ENCODE data around the gene RAET1G.
"Not testable (repeated sequence)": the region's sequence is repeated elsewhere in the genome, so short reads cannot be mapped to it uniquely, and the experiment has no call there.

Gene RAET1G

DNA sequence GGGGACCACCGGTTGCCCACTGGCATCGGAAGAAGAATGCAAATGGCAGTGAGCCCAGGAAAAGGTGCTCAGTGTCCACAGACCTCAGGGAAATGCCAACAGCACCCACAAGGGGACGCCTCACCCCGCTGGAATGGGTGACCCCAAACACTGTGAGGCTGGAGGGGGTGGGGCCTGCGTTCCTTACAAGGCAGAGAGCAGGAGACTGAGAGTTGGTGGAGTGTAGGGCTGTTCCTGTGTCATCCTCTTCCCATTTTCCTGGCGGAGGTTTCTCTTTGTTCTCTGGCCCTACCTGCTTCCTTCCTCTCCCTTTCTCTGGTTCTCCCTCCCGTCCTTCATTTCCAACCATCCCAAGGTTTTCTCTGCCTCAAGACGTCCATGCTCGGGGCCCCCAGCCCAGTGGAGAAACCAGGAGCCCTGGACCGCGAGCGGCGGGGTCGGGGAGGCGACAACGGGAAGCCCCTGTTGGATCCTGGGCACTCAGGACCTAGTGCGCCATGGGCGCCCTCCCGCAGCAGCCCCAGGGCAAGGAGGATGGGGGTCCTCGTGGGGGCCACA lies 15.2 kb upstream of the RAET1G start:
- not testable (repeated sequence) for H3K4me1 ChIP-seq (ENCODE audit: control insufficient read depth, insufficient read depth, low read length)
- peaks cover 55% of the 10 kb centered on the region for H3K27me3 ChIP-seq (ENCODE audit: control insufficient read depth, insufficient read depth, low read length)

DNA sequence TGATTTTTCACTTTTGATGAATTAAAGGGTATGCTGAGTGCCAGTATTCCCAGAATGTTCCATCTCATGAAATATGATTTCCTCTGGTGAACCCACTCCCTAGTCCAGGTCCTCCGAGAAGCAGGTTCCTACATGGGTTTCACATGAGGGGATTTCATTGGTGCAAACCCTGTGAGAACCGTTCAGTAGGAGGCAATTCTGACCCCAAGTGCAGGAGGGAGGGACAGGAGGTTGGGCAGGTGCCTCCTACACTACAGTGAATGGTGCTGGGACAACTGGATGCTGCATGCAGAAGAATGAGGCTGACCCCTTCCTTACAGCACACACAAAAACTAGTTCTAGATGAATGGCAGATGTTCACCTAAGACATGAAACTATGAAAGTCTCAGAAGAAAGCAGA lies 13.8 kb upstream of the RAET1G start:
- no peak overlapping the region for H3K27ac ChIP-seq (ENCODE audit: low read depth, low read length)
- H3K27me3 ChIP-seq (ENCODE audit: control insufficient read depth, insufficient read depth, low read length): peaks cover 48% of the 10 kb centered on the region
- H3K36me3 ChIP-seq (ENCODE audit: control insufficient read depth, insufficient read depth, low read length): no peaks in the 10 kb centered on the region
- H3K9ac ChIP-seq (ENCODE audit: low read length): no peak overlapping the region
- H3K4me3 ChIP-seq (ENCODE audit: low read length): no peak overlapping the region
- H3K4me1 ChIP-seq (ENCODE audit: control insufficient read depth, insufficient read depth, low read length): peaks cover 7% of the 10 kb centered on the region

More for the DNA sequence above, 15.2 kb upstream of the RAET1G start:
- not testable (repeated sequence) for H3K36me3 ChIP-seq (ENCODE audit: control insufficient read depth, insufficient read depth, low read length); H3K9ac ChIP-seq (ENCODE audit: low read length); H3K27ac ChIP-seq (ENCODE audit: low read depth, low read length)
- peak overlapping the region; percentile 62 for H3K4me3 ChIP-seq (ENCODE audit: low read length)

DNA sequence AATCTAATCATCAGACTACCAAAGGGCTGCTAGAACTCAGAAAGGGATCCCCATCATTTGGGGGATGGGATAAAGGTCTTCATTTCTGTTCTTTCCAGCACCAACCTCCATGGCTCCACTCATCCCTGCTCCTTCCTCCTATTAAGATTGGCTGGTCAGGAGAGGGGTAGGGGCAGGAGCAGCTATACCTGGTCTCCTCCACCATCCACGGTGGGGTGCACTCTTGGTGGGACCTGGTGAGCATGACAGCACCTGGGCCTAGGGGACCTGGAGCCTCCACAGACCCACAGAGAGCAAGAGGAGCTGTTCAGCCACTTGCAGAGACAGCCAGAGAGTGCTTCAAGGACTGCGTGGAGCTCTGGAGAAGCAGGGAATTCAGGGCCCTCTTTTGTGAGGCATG lies 12.7 kb upstream of the RAET1G start:
- Histone ChIP-seq H3K36me3 (ENCODE audit: control insufficient read depth, insufficient read depth, low read length) (no peaks in the 10 kb centered on the region), H3K4me1 (ENCODE audit: control insufficient read depth, insufficient read depth, low read length) (peaks cover 7% of the 10 kb centered on the region), H3K27ac (ENCODE audit: low read depth, low read length) (no peak overlapping the region), H3K27me3 (ENCODE audit: control insufficient read depth, insufficient read depth, low read length) (peaks cover 40% of the 10 kb centered on the region), H3K9ac (ENCODE audit: low read length) (no peak overlapping the region), H3K4me3 (ENCODE audit: low read length) (no peak overlapping the region)

DNA sequence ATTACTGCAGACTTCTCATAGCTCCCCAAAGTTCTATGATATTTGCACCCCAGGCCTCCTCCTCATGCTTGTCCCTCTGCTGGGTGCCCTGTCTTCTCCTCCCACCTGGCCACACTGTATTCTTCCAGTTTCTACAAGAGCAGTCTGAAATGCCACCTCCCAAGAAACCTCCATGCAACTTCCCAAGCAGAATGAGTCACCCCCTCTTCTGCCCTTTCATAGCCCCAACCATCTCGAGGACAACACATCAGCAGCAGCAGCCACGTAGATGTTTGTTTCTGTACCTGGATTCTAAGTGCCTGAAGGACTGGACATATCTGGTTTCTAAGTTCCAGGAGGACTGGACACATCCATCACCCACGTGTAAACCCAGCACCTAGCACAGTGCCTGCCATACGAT lies 12.3 kb upstream of the RAET1G start:
- Histone ChIP-seq H3K27me3 (ENCODE audit: control insufficient read depth, insufficient read depth, low read length) (peaks cover 36% of the 10 kb centered on the region), H3K9ac (ENCODE audit: low read length) (no peak overlapping the region)

DNA sequence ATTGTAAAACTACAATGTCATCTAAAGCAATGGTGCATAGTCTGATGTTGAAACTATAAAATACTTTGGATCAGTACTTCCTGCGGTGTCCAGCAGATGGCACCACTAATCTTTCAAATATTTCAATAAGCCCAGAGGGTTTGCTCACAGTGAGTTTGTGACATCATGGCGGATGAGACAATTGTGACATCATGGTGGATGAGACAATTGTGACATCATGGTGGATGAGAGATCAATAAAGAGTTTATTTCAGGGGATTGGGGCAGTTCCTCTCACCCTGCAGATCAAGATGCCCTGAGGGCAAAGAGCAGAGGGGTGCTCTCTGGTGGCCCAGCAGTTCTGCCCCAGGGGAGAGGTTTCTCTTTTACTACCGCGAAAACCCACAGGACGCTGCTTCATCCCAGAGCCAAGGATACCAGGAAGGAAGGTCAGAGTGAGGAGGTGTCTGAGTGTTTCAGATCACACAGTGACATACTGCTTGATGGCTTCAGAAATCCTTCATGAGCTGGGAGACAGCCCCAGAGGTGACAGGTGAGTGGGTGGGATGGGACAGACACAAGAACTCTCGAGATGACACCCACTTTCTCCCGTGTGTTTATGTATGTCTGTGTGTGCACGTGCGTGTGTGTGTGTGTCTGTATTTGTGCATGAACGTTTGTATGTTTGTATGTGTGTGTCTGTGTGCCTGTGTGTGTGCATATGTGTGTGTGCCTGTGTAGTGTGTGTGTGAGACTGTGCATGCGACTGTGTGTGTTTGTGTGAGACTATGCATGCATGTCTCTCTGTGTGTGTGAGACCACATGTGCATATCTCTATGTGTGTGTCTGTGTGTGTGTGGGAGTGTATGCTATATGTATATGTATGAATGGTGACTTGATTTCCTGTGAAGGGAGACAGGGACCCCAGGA lies 11.6 kb upstream of the RAET1G start:
- Histone ChIP-seq H3K4me1 (ENCODE audit: control insufficient read depth, insufficient read depth, low read length) (peaks cover 7% of the 10 kb centered on the region), H3K9ac (ENCODE audit: low read length) (no peak overlapping the region), H3K27ac (ENCODE audit: low read depth, low read length) (no peak overlapping the region), H3K36me3 (ENCODE audit: control insufficient read depth, insufficient read depth, low read length) (no peaks in the 10 kb centered on the region), H3K4me3 (ENCODE audit: low read length) (no peak overlapping the region), H3K27me3 (ENCODE audit: control insufficient read depth, insufficient read depth, low read length) (peaks cover 29% of the 10 kb centered on the region)

More for the DNA sequence above, 12.3 kb upstream of the RAET1G start:
- Histone ChIP-seq H3K27ac (ENCODE audit: low read depth, low read length) (no peak overlapping the region), H3K36me3 (ENCODE audit: control insufficient read depth, insufficient read depth, low read length) (no peaks in the 10 kb centered on the region), H3K4me1 (ENCODE audit: control insufficient read depth, insufficient read depth, low read length) (peaks cover 7% of the 10 kb centered on the region), H3K4me3 (ENCODE audit: low read length) (no peak overlapping the region)

DNA sequence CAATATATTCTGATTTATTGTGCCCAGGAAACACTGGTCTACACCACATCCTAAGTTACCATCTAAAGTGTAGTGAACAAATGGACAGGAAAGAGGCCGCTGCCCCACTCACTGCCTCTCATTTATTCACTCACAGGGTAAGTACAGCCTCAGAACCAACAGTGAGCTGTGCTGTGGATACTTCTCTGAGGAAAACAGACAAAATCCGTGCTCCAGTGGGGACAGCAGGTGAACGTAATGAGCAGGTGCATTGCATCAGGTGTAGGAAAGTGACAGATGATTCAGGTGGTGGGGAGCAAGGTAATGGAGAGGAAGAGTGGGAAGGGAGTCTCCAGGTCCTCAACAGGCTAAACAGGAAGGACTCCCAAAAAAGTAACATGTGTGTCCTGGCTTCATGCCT lies 10.5 kb upstream of the RAET1G start:
- Histone ChIP-seq H3K9ac (ENCODE audit: low read length) (no peak overlapping the region), H3K27ac (ENCODE audit: low read depth, low read length) (no peak overlapping the region), H3K36me3 (ENCODE audit: control insufficient read depth, insufficient read depth, low read length) (no peaks in the 10 kb centered on the region), H3K4me1 (ENCODE audit: control insufficient read depth, insufficient read depth, low read length) (peaks cover 2% of the 10 kb centered on the region), H3K4me3 (ENCODE audit: low read length) (no peak overlapping the region), H3K27me3 (ENCODE audit: control insufficient read depth, insufficient read depth, low read length) (peaks cover 23% of the 10 kb centered on the region)

DNA sequence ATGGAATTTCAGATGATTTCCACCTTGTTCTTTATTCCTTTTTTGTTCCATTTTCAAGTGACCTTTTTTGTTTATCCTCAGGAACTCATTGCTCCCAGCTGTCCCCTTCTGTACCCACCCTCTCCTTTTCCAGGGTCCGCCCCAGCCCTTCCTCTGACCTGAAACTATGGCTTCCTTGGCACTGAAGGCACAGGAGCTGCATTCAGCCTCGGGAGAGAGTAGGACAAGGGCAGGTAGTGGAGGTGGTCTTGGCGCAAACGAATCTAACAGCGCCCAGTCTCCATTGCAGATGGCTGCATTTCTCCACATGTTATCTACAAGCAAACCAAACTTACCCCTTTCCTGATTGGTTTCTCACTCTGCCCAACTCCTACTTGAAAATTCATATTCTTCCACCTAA lies 10.1 kb upstream of the RAET1G start:
- Histone ChIP-seq H3K27me3 (ENCODE audit: control insufficient read depth, insufficient read depth, low read length) (peaks cover 19% of the 10 kb centered on the region), H3K36me3 (ENCODE audit: control insufficient read depth, insufficient read depth, low read length) (no peaks in the 10 kb centered on the region), H3K4me3 (ENCODE audit: low read length) (no peak overlapping the region), H3K9ac (ENCODE audit: low read length) (no peak overlapping the region), H3K27ac (ENCODE audit: low read depth, low read length) (no peak overlapping the region), H3K4me1 (ENCODE audit: control insufficient read depth, insufficient read depth, low read length) (no peaks in the 10 kb centered on the region)

DNA sequence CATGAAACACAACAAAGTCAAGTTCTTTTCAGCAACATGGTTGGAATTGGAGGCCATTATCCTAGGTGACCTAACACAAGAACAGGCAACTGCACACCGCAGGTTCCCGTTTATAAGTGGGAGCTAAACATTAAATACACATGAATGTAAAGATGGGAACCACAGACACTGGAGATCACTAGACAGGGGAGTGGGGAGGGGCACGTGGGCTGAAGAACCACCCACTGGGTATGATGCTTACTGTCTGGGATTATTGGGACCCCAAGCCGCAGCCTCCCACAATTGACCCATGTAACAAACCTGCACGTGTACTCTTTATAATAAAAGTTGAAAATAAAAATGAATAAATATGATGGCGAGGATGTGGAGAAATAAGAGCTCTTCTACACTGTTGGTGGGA lies 8.6 kb upstream of the RAET1G start:
- no peak overlapping the region for H3K27ac ChIP-seq (ENCODE audit: low read depth, low read length)
- peaks cover 15% of the 10 kb centered on the region for H3K27me3 ChIP-seq (ENCODE audit: control insufficient read depth, insufficient read depth, low read length)
- no peak overlapping the region for H3K4me3 ChIP-seq (ENCODE audit: low read length)
- no peaks in the 10 kb centered on the region for H3K36me3 ChIP-seq (ENCODE audit: control insufficient read depth, insufficient read depth, low read length)
- no peaks in the 10 kb centered on the region for H3K4me1 ChIP-seq (ENCODE audit: control insufficient read depth, insufficient read depth, low read length)
- H3K9ac ChIP-seq (ENCODE audit: low read length): no peak overlapping the region

DNA sequence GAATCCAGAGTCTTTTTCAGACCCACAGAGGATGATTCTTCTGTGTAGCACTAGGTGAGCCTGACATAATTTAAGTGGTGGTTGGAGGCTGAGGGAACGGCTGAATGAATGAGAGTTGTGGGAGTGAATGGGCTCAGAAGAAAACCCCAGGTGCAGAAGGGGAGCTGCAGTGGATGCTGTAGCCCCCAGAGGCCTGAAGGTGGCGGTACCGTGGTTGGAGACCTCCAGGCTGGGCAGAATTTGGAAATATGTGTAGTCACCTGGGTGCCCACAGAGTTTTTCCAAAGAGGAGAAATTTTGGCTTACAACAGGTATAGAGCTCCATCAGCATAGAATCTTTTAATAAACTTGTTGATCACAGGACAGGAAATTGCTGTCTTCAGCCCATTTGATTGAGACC lies 6.5 kb upstream of the RAET1G start:
- H3K9ac ChIP-seq (ENCODE audit: low read length): no peak overlapping the region
- no peaks in the 10 kb centered on the region for H3K36me3 ChIP-seq (ENCODE audit: control insufficient read depth, insufficient read depth, low read length)
- peaks cover 6% of the 10 kb centered on the region for H3K27me3 ChIP-seq (ENCODE audit: control insufficient read depth, insufficient read depth, low read length)
- H3K4me3 ChIP-seq (ENCODE audit: low read length): no peak overlapping the region
- H3K4me1 ChIP-seq (ENCODE audit: control insufficient read depth, insufficient read depth, low read length): no peaks in the 10 kb centered on the region
- no peak overlapping the region for H3K27ac ChIP-seq (ENCODE audit: low read depth, low read length)

DNA sequence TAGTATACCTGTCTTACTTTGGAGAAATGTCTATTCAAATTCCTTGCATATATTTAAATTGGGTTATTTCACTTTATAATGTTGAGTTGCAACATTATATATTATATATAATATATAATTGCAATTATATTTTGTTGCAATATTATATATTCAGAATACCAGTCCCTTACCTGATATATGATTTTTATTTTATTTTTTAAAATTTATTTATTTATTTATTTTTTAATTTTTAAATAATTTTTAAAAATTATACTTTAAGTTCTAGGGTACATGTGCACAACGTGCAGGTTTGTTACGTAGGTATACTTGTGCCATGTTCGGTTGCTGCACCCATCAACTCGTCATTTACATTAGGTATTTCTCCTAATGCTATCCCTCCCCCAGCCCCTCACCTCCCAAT lies 4.1 kb upstream of the RAET1G start:
- not testable (repeated sequence) for H3K4me1 ChIP-seq (ENCODE audit: control insufficient read depth, insufficient read depth, low read length); H3K4me3 ChIP-seq (ENCODE audit: low read length); H3K9ac ChIP-seq (ENCODE audit: low read length); H3K36me3 ChIP-seq (ENCODE audit: control insufficient read depth, insufficient read depth, low read length); H3K27ac ChIP-seq (ENCODE audit: low read depth, low read length); H3K27me3 ChIP-seq (ENCODE audit: control insufficient read depth, insufficient read depth, low read length)

DNA sequence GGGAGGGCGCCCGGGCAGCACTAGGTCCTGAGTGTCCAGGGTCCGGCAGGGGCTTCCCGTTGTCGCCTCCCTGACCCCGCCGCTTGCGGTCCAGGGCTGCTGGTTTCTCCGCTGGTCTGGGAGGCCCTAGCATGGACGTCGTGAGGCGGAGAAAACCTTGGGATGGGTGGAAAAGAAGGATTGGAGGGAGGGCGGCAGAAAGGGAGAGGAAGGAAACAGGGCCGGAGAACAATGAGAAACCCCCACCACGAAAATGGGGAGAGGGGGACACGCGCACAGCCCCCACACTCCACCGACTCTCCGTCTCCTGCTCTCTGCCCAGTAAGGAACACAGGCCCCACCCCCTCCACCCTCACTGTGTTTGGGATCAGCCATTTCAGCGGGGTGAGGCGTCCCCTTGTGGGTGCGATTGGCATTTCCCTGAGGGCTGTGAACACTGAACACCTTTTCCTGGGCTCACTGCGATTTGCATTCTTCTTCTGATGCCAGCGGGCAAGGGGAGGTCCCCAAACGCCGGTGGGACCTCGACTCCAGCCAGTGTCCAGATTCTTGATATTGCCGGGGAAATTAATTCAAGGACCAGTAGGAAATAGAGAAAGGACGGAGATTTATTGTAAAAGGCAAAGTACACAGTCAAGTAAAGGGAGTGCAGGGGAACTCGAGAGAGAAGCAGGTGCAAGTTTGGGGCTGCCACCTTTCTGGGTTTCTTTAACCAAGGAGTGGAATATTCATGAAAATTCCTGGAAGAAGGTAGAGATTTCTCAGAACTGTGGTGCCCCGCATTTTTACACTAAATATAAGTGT lies 3.3 kb upstream of the RAET1G start:
- no peak overlapping the region for H3K9ac ChIP-seq (ENCODE audit: low read length)
- no peak overlapping the region for H3K27ac ChIP-seq (ENCODE audit: low read depth, low read length)
- H3K4me3 ChIP-seq (ENCODE audit: low read length): peak overlapping the region; percentile 63
- no peaks in the 10 kb centered on the region for H3K36me3 ChIP-seq (ENCODE audit: control insufficient read depth, insufficient read depth, low read length)
- peaks cover 9% of the 10 kb centered on the region for H3K27me3 ChIP-seq (ENCODE audit: control insufficient read depth, insufficient read depth, low read length)
- H3K4me1 ChIP-seq (ENCODE audit: control insufficient read depth, insufficient read depth, low read length): no peaks in the 10 kb centered on the region

DNA sequence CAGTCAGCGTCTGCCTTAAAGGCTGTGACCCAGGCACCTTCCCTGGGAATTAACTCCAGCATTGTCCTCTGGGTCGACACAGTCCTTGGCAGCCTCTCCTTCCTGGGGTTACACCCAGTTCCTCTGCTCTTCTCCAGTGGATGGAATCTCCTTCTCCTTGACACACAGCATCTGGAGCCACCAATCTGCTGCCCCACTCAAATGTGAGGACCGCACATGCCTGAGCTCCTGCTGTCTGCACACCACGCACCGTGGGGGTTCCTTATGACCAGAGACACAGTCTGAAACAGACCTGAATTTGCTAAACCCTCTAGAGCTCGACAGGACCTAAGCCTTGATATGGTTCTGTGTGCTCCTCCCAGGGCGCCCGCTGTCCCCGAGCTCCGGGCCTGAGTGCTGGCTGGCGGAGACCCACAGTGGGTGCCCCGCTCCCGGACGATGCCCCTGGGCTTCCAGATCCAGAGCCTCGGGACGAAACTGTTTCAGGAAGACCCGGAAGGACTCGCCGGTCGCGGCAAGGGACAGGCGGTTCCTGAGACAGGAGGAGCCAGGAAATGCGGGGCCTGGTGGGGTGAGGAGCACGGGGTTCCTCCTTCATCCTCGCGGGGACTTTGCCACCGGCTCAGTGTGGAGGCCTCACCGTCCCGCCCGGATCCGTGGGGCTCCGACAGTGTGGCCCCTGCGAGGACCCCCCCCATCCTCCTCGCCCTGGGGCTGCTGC lies 2.5 kb upstream of the RAET1G start:
- no peak overlapping the region for H3K27ac ChIP-seq (ENCODE audit: low read depth, low read length)
- H3K36me3 ChIP-seq (ENCODE audit: control insufficient read depth, insufficient read depth, low read length): no peaks in the 10 kb centered on the region
- H3K9ac ChIP-seq (ENCODE audit: low read length): no peak overlapping the region
- H3K27me3 ChIP-seq (ENCODE audit: control insufficient read depth, insufficient read depth, low read length): peaks cover 9% of the 10 kb centered on the region
- peak overlapping the region; percentile 63 for H3K4me3 ChIP-seq (ENCODE audit: low read length)
- H3K4me1 ChIP-seq (ENCODE audit: control insufficient read depth, insufficient read depth, low read length): no peaks in the 10 kb centered on the region

Data from rectal smooth muscle tissue (tissue), 1 donor.